Lower lobe of right lung (tissue), 2 donors: ENCODE measurements around the gene SH3RF3. TPM values are rescaled to one million over a fixed set of nuclear protein-coding genes. Genes with fewer than 3 reads are reported as not detected.

ENCODE experiments used
- ATAC-seq, 2 donors: fragments of 200-7000 bp; cut with Tn5 transposase; one replicate each; pipeline ENCODE4 v1.9.1; 2020 to 2022; ENCODE audit warnings: mild to moderate bottlenecking in 2 of 2, moderate library complexity in 2 of 2
- DNase-seq: peaks from one replicate; pipeline ENCODE4 v3.0.0-alpha.2; 2020
- H3K27ac ChIP-seq: fragments of 200-600 bp; one replicate; pipeline ENCODE4 v1.8.0; 2022
- H3K27me3 ChIP-seq: fragments of 200-600 bp; one replicate; pipeline ENCODE4 v1.8.0; 2022; ENCODE audit warnings: low read depth
- H3K36me3 ChIP-seq: fragments of 200-600 bp; one replicate; pipeline ENCODE4 v1.8.0; 2022; ENCODE audit warnings: mild to moderate bottlenecking
- H3K4me1 ChIP-seq: fragments of 200-600 bp; one replicate; pipeline ENCODE4 v1.8.0; 2022
- H3K4me3 ChIP-seq: fragments of 200-600 bp; one replicate; pipeline ENCODE4 v1.8.0; 2022; ENCODE audit warnings: mild to moderate bottlenecking
- H3K9me3 ChIP-seq: fragments of 200-600 bp; one replicate; pipeline ENCODE4 v1.8.0; 2022
- CTCF ChIP-seq: fragments of 200-600 bp; IDR thresholded peaks from one replicate; pipeline ENCODE4 v1.8.0; 2022; ENCODE audit warnings: antibody characterized with exemption, mild to moderate bottlenecking
- intact Hi-C: fragments of 100-400 bp; cut with DNase I; formaldehyde crosslinking; loops from one replicate; pipeline ENCODE4 v1.11.0; 2022
- total RNA-seq: library from RNA; stranded (reverse); fragmentation: NEBNext Ultra II Directional; extraction: Animal tissue kit (Norgen Biotek cat#: 25700); gene quantifications from one replicate; pipeline ENCODE4 v1.2.1, GENCODE V29; 2021
- donor health status: DM: no; HTN: yes; CAD: no; lungs with severe emphysema.

SH3RF3 gene
- total RNA-seq, 1 donor from 2014 or later, result 5.7 TPM

DNA sequence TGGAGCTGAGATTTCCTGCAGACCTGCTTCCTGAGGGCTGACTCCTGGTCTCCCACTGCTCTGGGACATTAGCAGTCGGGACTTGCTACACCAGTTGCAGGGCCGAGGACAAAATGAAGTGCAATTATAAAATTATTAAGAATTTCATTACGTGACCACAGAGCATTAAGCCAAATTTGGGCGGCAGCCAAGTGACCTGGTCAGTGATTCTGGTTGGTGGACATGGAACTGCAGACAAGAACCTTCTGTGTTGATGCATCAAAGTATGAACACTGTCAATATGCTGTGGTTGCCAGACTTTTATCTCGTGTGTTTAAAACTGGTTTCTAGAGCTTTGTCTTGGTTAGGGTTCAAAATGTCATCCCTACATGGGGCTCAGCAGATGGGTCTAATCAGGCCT is 24.8 kb downstream of the SH3RF3 start:
- ATAC-seq, result no peak
- Histone ChIP-seq H3K27ac (no peak overlapping the region), H3K36me3 (no peaks in the 10 kb centered on the region), H3K4me1 (no peaks in the 10 kb centered on the region), H3K4me3 (no peak overlapping the region), H3K9me3 (no peaks in the 10 kb centered on the region), H3K27me3 (no peaks in the 10 kb centered on the region)
- intact Hi-C loops, result no loop called here
- no peak for DNase-seq
- TF ChIP-seq CTCF, result no peak

DNA sequence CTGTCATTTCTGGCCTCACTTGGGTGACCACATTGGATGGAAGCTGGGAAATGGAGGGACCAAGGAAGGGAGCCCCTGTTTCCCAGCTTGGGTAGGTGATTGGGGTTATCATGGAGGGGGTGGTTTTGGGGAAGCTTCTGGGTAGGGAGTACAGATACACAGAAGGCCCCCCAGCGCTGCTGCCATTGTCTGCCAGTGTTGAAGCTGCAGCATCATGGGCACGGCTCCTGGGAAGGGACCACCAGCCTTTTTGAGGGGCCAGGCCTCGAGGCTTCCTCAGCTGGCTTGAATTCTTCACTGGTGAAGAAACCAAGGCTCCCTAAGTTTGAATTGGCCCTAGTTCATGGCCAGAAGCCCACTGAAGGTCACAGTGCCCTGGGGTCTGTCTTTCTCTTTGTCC is 25.2 kb downstream of the SH3RF3 start:
- TF ChIP-seq CTCF, result no peak
- no peaks in the 10 kb centered on the region for H3K27me3 ChIP-seq
- no peaks in the 10 kb centered on the region for H3K36me3 ChIP-seq
- ATAC-seq (no peak), DNase-seq (no peak)
- intact Hi-C loops, result no loop called here
- no peaks in the 10 kb centered on the region for H3K4me1 ChIP-seq
- H3K27ac ChIP-seq, result no peak overlapping the region
- H3K9me3 ChIP-seq, result no peaks in the 10 kb centered on the region
- no peak overlapping the region for H3K4me3 ChIP-seq

DNA sequence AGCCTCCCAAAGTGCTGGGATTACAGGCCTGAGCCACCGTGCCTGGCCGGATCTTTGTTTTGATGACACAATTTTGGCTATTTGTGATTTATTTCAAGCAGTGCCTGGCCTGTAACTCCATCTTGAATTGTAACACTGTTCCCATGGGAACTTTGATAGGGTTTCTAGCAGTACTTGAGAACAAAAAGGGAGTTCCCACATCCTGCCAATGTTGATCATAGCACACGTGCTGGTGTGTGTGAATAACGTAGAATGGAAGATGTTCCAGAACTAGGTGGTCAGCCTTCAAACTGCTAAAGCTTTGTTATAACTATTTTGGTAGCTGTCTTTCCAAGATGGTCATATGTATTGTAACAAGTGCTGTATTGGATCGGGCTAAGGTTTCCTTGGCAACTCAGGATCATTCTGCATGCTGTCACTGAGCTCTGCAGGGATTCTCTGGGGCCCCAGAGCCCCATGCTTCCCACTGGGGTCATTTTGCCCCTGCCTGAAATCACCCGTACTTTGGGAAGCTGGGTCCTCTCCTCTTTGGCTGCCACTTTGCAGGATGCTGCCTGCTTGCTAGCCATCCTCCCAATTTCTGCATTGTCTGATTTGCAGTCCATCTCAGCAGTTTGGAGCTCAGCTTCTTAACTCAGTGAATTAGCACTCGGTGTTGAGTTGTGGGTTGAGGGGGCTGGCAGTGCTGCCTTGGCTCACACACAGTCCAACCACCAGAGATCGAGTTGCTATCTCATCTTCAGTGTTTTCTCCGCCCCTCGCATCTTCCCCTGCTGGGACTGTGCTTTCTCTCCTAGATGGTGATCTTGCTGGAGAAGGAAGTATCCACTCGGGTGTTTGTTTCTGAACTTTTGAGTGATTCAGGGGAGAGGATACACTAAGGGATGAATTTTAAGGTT is 26.8 kb downstream of the SH3RF3 start:
- TF ChIP-seq CTCF, result no peak
- Histone ChIP-seq H3K36me3 (no peaks in the 10 kb centered on the region), H3K27me3 (no peaks in the 10 kb centered on the region), H3K27ac (no peak overlapping the region), H3K4me1 (no peaks in the 10 kb centered on the region), H3K9me3 (no peaks in the 10 kb centered on the region), H3K4me3 (no peak overlapping the region)
- no peak for DNase-seq
- ATAC-seq, result no peak
- intact Hi-C loops, result no loop called here

DNA sequence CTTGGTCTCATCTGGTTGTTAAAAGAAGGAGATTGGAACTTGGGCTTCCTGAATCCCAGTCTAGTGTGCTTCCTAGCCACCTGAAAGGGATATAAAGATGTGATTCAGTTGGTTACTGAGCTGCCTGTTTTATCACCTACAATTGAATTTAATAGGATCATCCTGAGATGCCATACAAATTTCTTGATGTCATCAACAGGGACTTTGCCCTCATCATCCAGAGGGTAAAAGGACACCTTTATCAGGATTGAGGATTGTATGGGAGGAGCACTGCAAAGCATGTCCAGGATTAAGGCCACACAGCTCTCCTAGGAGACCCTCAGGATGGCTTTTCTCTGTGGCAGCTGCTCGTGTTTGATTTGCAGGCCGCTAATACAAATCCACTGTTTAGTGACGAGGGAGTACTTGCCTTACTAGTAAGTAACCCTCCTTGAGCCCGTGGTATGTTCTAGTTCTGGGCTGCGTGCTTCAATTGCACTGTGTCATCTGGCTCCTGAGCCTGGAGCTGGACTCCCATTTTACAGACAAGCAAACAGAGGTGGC is 28.6 kb downstream of the SH3RF3 start:
- Histone ChIP-seq H3K4me3 (no peak overlapping the region), H3K9me3 (no peaks in the 10 kb centered on the region), H3K36me3 (no peaks in the 10 kb centered on the region), H3K27me3 (no peaks in the 10 kb centered on the region), H3K27ac (no peak overlapping the region), H3K4me1 (no peaks in the 10 kb centered on the region)
- TF ChIP-seq CTCF, result no peak
- no peak for DNase-seq
- ATAC-seq, result no peak
- intact Hi-C loops, result no loop called here

DNA sequence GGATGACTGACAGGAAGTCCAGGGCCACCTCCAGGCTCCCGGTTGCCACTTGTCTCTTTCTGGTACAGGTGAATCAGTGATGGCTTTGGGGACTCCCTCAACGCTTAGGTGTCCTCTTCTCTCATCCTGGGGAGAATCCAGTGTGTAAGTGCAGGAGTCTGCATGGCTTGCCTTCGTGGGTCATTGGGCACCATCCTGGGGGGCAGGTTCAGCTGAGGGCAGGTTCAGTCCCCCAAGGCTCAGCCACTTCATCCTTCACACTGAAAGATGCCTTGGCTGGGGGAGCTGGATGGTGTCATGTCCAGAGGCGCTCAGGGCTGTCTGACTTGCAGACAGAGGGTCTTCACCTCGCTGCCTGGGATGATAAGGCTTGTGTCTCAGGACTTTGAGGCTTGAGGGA is 29.2 kb downstream of the SH3RF3 start:
- DNase-seq (no peak), ATAC-seq (no peak)
- no peak overlapping the region for H3K27ac ChIP-seq
- H3K4me3 ChIP-seq, result no peak overlapping the region
- TF ChIP-seq CTCF, result no peak
- H3K27me3 ChIP-seq, result no peaks in the 10 kb centered on the region
- no peaks in the 10 kb centered on the region for H3K36me3 ChIP-seq
- intact Hi-C loops, result no loop called here
- no peaks in the 10 kb centered on the region for H3K9me3 ChIP-seq
- H3K4me1 ChIP-seq, result no peaks in the 10 kb centered on the region
